ENCODE measurements around the gene ARHGEF19.

DNA sequence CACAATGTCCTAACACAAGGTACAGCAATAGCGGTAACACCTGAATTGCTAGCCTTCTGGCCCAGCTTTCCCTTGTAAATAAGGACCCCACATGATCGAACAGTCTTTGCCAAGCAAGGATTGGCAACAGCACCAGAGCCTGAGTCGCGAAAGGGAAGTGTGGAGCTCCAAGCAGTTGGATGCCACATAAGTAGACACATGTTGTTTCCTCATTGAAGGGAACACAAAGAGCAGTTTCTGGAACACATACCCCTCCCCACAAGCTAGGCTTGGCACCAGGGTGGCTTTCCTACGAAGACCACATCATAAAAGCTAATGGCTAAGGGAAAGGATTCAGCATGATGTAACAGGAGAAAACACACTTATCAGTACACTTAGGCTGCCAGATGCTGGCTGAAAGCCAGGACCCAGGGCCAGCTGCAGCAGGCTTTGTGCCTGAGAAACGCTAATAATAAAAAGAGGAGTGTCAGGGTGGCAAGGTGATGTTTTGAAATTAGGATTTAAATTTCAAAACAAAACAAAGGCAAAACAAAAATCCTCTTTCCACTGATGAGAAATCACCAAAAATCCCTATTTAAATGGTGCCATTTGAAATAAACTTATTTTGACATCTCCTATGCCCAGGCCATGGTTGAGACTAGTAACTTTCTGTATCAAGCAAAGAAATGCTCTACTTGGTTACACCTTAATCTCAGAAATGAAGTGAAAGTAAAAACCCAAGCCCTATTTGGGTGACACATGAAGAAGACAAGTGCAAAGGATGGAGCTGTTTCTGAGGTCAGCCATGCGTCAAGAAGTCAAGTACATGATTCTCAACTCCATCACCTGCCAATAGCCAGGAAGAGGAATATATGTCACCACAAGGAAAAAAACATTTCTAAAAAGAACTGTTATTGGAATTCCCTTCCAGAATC, 36.4 kb upstream of the ARHGEF19 start:
- TF ChIP-seq, protein P1, sequence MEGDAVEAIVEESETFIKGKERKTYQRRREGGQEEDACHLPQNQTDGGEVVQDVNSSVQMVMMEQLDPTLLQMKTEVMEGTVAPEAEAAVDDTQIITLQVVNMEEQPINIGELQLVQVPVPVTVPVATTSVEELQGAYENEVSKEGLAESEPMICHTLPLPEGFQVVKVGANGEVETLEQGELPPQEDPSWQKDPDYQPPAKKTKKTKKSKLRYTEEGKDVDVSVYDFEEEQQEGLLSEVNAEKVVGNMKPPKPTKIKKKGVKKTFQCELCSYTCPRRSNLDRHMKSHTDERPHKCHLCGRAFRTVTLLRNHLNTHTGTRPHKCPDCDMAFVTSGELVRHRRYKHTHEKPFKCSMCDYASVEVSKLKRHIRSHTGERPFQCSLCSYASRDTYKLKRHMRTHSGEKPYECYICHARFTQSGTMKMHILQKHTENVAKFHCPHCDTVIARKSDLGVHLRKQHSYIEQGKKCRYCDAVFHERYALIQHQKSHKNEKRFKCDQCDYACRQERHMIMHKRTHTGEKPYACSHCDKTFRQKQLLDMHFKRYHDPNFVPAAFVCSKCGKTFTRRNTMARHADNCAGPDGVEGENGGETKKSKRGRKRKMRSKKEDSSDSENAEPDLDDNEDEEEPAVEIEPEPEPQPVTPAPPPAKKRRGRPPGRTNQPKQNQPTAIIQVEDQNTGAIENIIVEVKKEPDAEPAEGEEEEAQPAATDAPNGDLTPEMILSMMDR (IDR thresholded peaks at IDR 0.05) = no peak
- TF ChIP-seq POLR2A (IDR thresholded peaks at IDR 0.05) = no peak
- TF ChIP-seq EP300 (IDR thresholded peaks at IDR 0.05) = no peak
- TF ChIP-seq POLR2AphosphoS5 (IDR thresholded peaks at IDR 0.05) = peak in 2 of 3 donors; percentile 41 to 71
